Occipital lobe (tissue), 1 donor: ENCODE results near the gene ANKRD16. TPM values are rescaled to one million over a fixed set of nuclear protein-coding genes. Genes with fewer than 3 reads are reported as not detected.

Experiments
- total RNA-seq: library from RNA; depleted of rRNA; stranded (reverse); fragments of >200 nt; gene quantifications from one replicate; pipeline ENCODE4 v1.2.3, GENCODE V29; 2014

The ANKRD16 gene
- total RNA-seq, 1 donor from 2014 or later = 10.5 TPM

Other genes starting within 250 kb of the ANKRD16 start
- 14.2 TPM for gene ASB13, start 223.3 kb downstream of the ANKRD16 start, total RNA-seq
- gene TASOR2, start 205.1 kb downstream of the ANKRD16 start, total RNA-seq = 86.1 TPM
- 474 TPM for gene GDI2, start 76.5 kb downstream of the ANKRD16 start, total RNA-seq
- gene FBH1, start 350 bp upstream of the ANKRD16 start, total RNA-seq = 39.8 TPM
- gene IL15RA, start 87.7 kb upstream of the ANKRD16 start, total RNA-seq = not detected
- gene IL2RA, start 172.5 kb upstream of the ANKRD16 start, total RNA-seq = not detected
- gene RBM17, start 199.1 kb upstream of the ANKRD16 start, total RNA-seq = 38.2 TPM